ENCODE measurements around the gene RPRD1B. TPM values are rescaled to one million over a fixed set of nuclear protein-coding genes. Genes with fewer than 3 reads are reported as not detected.

The RPRD1B gene
- total and polyA plus RNA-seq, 8 donors: 25.7 to 50.9 (median 47.4) TPM

DNA sequence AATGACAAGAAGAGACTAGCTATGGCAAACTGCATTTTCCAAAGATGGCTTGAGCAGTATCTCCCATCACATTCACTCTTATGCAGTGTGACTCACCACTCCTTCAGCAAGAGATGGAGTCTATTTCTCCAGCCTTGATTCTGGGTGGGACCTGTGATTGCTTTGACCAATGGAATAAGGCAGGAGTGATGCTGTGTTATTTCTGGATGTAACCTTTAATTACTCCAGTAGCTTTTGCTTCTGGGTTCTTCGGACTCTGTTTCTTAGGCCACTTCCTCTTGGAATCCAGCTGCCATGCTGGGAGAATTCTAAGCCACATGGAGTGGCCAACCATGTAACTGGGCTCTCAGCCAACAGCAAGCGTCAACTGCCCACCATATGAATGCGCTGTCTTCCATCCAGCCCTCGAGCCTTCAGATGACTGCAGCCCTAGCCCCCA, 80.8 kb downstream of the RPRD1B start:
- intact Hi-C loops (cut with DNase I): no loop called here
- TF ChIP-seq, protein P1, sequence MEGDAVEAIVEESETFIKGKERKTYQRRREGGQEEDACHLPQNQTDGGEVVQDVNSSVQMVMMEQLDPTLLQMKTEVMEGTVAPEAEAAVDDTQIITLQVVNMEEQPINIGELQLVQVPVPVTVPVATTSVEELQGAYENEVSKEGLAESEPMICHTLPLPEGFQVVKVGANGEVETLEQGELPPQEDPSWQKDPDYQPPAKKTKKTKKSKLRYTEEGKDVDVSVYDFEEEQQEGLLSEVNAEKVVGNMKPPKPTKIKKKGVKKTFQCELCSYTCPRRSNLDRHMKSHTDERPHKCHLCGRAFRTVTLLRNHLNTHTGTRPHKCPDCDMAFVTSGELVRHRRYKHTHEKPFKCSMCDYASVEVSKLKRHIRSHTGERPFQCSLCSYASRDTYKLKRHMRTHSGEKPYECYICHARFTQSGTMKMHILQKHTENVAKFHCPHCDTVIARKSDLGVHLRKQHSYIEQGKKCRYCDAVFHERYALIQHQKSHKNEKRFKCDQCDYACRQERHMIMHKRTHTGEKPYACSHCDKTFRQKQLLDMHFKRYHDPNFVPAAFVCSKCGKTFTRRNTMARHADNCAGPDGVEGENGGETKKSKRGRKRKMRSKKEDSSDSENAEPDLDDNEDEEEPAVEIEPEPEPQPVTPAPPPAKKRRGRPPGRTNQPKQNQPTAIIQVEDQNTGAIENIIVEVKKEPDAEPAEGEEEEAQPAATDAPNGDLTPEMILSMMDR (IDR thresholded peaks at IDR 0.05): no peak
- ATAC-seq: no peak

GRCh38 chr20:38115205-38115604, 81.7 kb downstream of the RPRD1B start:
- intact Hi-C loops (cut with DNase I): no loop called here
- H3K27ac ChIP-seq: no peak overlapping the region
- H3K9me3 ChIP-seq: no peaks in the 10 kb centered on the region
- ATAC-seq (no peak), DNase-seq (no peak)
- H3K4me1 ChIP-seq: peaks cover 3 to 12% of the 10 kb centered on the region in 2 donors
- TF ChIP-seq, protein P1 (IDR thresholded peaks at IDR 0.05): no peak
- H3K4me3 ChIP-seq: no peak overlapping the region
- H3K27me3 ChIP-seq: no peaks in the 10 kb centered on the region
- H3K36me3 ChIP-seq: no peaks in the 10 kb centered on the region

More for the DNA sequence above, 80.8 kb downstream of the RPRD1B start:
- H3K27me3 ChIP-seq: no peaks in the 10 kb centered on the region
- H3K36me3 ChIP-seq: no peaks in the 10 kb centered on the region
- DNase-seq: no peak
- H3K4me1 ChIP-seq: peaks cover 10 to 18% of the 10 kb centered on the region in 2 donors
- H3K9me3 ChIP-seq: no peaks in the 10 kb centered on the region
- H3K4me3 ChIP-seq: no peak overlapping the region
- no peak overlapping the region for H3K27ac ChIP-seq

DNA sequence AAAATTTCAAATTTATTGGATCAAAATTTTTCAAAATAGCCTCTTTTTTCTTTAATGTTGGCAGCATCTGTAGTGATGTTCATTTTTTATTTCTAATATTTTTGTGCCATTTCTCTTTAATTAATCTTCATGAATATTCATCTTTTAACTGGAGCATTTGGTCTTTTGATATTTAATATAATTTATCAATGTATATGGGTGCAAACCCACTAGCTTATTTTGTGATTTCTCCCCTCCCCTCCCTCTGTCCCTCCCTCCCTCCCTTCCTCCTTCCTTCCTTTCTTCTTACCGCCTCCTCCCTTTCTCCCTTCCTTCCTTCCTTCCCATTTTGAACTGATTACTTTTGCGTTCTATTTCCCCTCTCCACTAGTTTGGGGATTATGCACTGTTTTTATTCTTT, 82.3 kb downstream of the RPRD1B start:
- intact Hi-C loops (cut with DNase I): no loop called here
- ATAC-seq (no peak), DNase-seq (no peak)
- TF ChIP-seq, protein P1 (IDR thresholded peaks at IDR 0.05): no peak
- Histone ChIP-seq H3K36me3 (no peaks in the 10 kb centered on the region), H3K27me3 (no peaks in the 10 kb centered on the region), H3K27ac (no peak overlapping the region), H3K4me1 (peaks cover 0 to 7% of the 10 kb centered on the region in 2 donors), H3K9me3 (no peaks in the 10 kb centered on the region), H3K4me3 (no peak overlapping the region)

- no peaks in the 10 kb centered on the region for H3K36me3 ChIP-seq
- TF ChIP-seq, protein P1 (IDR thresholded peaks at IDR 0.05): no peak
Observed at GRCh38 chr20:38116409-38117165, 83.0 kb downstream of the RPRD1B start.

GRCh38 chr20:38117205-38117604, 83.7 kb downstream of the RPRD1B start:
- ATAC-seq (no peak), DNase-seq (no peak)
- no peak overlapping the region for H3K27ac ChIP-seq
- TF ChIP-seq, protein P1 (IDR thresholded peaks at IDR 0.05): no peak
- intact Hi-C loops (cut with DNase I): no loop called here
- H3K27me3 ChIP-seq: no peaks in the 10 kb centered on the region
- H3K9me3 ChIP-seq: no peaks in the 10 kb centered on the region
- no peak overlapping the region for H3K4me3 ChIP-seq
- no peaks in the 10 kb centered on the region for H3K36me3 ChIP-seq
- peaks cover 0 to 7% of the 10 kb centered on the region in 2 donors for H3K4me1 ChIP-seq

More at GRCh38 chr20:38116409-38117165, 83.0 kb downstream of the RPRD1B start:
- Histone ChIP-seq H3K27me3 (no peaks in the 10 kb centered on the region), H3K4me1 (peaks cover 0 to 7% of the 10 kb centered on the region in 2 donors), H3K4me3 (no peak overlapping the region), H3K27ac (no peak overlapping the region), H3K9me3 (no peaks in the 10 kb centered on the region)
- ATAC-seq: no peak
- intact Hi-C loops (cut with DNase I): no loop called here
- DNase-seq: no peak

Measured in left lung (tissue), 10 donors.